OCI-LY1 (cell line): Measurements from ENCODE around the gene MYO5B.

ENCODE experiments used
- H2AFZ ChIP-seq: fragments of 200-600 bp; sonication (generic), shearing (Covaris generic); 2 replicates; pipeline ENCODE4 v1.6.0; 2014; ENCODE audit warnings: antibody characterized with exemption, mild to moderate bottlenecking, low read length
- H3F3A ChIP-seq: fragments of 200-600 bp; sonication (generic), shearing (Covaris generic); 2 replicates; pipeline ENCODE4 v1.6.0; 2014; ENCODE audit warnings: mild to moderate bottlenecking, antibody characterized with exemption, low read length, moderate library complexity; ENCODE audit not compliant: insufficient read depth
- H3K27ac ChIP-seq: fragments of 200-600 bp; sonication (generic); 2 replicates; pipeline ENCODE4 v1.5.1; 2014; ENCODE audit warnings: low read length, mixed run types, mild to moderate bottlenecking, low read depth; ENCODE audit not compliant: poor library complexity, severe bottlenecking
- H3K27me3 ChIP-seq: fragments of 200-600 bp; sonication (generic); 2 replicates; pipeline ENCODE4 v1.6.0; 2014; ENCODE audit warnings: antibody characterized with exemption, mild to moderate bottlenecking, low read length, moderate library complexity; ENCODE audit not compliant: insufficient read depth
- H3K36me3 ChIP-seq: fragments of 200-600 bp; sonication (generic); 2 replicates; pipeline ENCODE4 v1.6.1; 2014; ENCODE audit warnings: mild to moderate bottlenecking, antibody characterized with exemption, low read length, moderate library complexity, mixed read lengths; ENCODE audit not compliant: insufficient read depth
- H3K4me1 ChIP-seq: fragments of 200-600 bp; sonication (generic); 2 replicates; pipeline ENCODE4 v1.5.1; 2014; ENCODE audit warnings: mild to moderate bottlenecking, low read length, moderate library complexity; ENCODE audit not compliant: insufficient read depth, severe bottlenecking
- H3K4me2 ChIP-seq: fragments of 200-600 bp; sonication (generic), shearing (Covaris generic); 2 replicates; pipeline ENCODE4 v1.6.1; 2014; ENCODE audit warnings: low read length
- H3K4me3 ChIP-seq: fragments of 200-600 bp; sonication (generic); 2 replicates; pipeline ENCODE4 v1.5.1; 2014; ENCODE audit warnings: low read length, low read depth, mild to moderate bottlenecking, mixed read lengths; ENCODE audit not compliant: poor library complexity, severe bottlenecking
- H3K79me2 ChIP-seq: fragments of 200-600 bp; shearing (Covaris generic); 2 replicates; pipeline ENCODE4 v1.6.1; 2016; ENCODE audit warnings: mixed run types, low read length, mixed read lengths; ENCODE audit not compliant: insufficient read depth
- H3K9ac ChIP-seq: fragments of 200-600 bp; sonication (generic), shearing (Covaris generic); 2 replicates; pipeline ENCODE4 v1.6.1; 2014; ENCODE audit warnings: mild to moderate bottlenecking, low read length, mixed read lengths
- H3K9me2 ChIP-seq: fragments of 200-600 bp; sonication (generic), shearing (Covaris generic); 2 replicates; pipeline ENCODE4 v1.6.1; 2014; ENCODE audit warnings: low read depth, mild to moderate bottlenecking, low read length, mixed read lengths
- H3K9me3 ChIP-seq: fragments of 200-600 bp; shearing (Covaris generic); 2 replicates; pipeline ENCODE4 v1.6.1; 2014; ENCODE audit warnings: low read length, mixed read lengths
- H4K20me1 ChIP-seq: fragments of 200-600 bp; sonication (generic), shearing (Covaris generic); 2 replicates; pipeline ENCODE4 v1.6.0; 2016; ENCODE audit warnings: mild to moderate bottlenecking, low read length; ENCODE audit not compliant: insufficient read depth
- EZH2 ChIP-seq: fragments of 200-600 bp; sonication (generic), shearing (Covaris generic); IDR thresholded peaks from 2 replicates; pipeline ENCODE4 v1.8.0; 2017; ENCODE audit warnings: borderline replicate concordance, mixed run types, mild to moderate bottlenecking, antibody characterized with exemption, low read length, moderate library complexity, mixed read lengths
- TF ChIP-seq, protein P1 (sequence below): fragments of 200-600 bp; sonication (generic), shearing (Covaris generic); IDR thresholded peaks from 2 replicates; pipeline ENCODE4 v1.5.1; 2017; ENCODE audit warnings: mild to moderate bottlenecking, antibody characterized with exemption, low read length, moderate library complexity, mixed read lengths

Gene MYO5B

DNA sequence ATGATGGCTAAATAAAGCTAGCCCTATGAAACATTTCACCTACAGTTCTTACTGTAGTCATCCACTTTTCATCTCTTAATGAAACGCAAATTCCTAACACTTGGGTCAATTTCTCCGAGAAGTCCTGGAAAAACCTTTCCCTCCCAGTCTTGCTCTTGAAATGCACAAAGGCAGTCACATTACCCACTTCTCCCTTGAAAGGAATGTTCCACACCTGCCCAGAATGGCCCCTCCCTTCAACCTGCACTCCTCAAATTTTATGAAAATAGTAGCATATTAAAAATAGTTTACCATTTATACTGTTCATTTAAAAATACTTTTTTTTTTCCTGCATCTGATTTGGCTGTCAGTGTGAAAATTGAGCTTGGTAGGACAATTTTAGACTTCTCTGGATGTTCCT is 316.9 kb downstream of the MYO5B start:
- H3K79me2 ChIP-seq, result no peaks in the 10 kb centered on the region
- no peak for TF ChIP-seq EZH2
- TF ChIP-seq, protein P1, sequence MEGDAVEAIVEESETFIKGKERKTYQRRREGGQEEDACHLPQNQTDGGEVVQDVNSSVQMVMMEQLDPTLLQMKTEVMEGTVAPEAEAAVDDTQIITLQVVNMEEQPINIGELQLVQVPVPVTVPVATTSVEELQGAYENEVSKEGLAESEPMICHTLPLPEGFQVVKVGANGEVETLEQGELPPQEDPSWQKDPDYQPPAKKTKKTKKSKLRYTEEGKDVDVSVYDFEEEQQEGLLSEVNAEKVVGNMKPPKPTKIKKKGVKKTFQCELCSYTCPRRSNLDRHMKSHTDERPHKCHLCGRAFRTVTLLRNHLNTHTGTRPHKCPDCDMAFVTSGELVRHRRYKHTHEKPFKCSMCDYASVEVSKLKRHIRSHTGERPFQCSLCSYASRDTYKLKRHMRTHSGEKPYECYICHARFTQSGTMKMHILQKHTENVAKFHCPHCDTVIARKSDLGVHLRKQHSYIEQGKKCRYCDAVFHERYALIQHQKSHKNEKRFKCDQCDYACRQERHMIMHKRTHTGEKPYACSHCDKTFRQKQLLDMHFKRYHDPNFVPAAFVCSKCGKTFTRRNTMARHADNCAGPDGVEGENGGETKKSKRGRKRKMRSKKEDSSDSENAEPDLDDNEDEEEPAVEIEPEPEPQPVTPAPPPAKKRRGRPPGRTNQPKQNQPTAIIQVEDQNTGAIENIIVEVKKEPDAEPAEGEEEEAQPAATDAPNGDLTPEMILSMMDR, result no peak
- H3K4me3 ChIP-seq, result no peak overlapping the region
- no peaks in the 10 kb centered on the region for H3K27me3 ChIP-seq
- no peak overlapping the region for H3K27ac ChIP-seq
- no peaks in the 10 kb centered on the region for H3K36me3 ChIP-seq
- no peaks in the 10 kb centered on the region for H3K4me1 ChIP-seq
- H4K20me1 ChIP-seq, result no peaks in the 10 kb centered on the region
- H3F3A ChIP-seq, result no peaks in the 10 kb centered on the region
- no peak overlapping the region for H3K4me2 ChIP-seq
- H3K9me3 ChIP-seq, result no peaks in the 10 kb centered on the region
- no peaks in the 10 kb centered on the region for H3K9me2 ChIP-seq
- H3K9ac ChIP-seq, result no peak overlapping the region
- no peak overlapping the region for H2AFZ ChIP-seq

DNA sequence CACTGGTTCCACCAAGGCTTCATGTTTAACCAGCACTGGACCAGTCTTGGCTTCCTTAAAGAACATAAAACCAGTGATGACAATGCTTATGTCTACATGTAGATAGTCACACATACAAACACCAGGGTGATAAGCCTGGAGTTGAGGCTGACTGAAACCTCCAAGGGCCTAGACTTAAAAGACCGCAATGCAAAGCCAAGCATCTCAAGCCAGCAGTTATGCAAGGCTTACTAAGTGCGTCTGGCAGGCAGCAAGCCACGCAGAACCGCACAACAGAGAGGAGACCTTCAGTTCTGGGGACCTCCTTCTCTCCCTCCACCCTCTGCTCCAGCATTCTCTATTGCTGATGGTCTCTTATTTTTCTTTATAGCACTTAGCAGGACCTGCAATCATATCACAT is 318.4 kb downstream of the MYO5B start:
- Histone ChIP-seq H4K20me1 (no peaks in the 10 kb centered on the region), H3K27ac (no peak overlapping the region), H3K27me3 (no peaks in the 10 kb centered on the region), H3K9me2 (no peaks in the 10 kb centered on the region), H3F3A (no peaks in the 10 kb centered on the region), H3K36me3 (no peaks in the 10 kb centered on the region), H3K4me3 (no peak overlapping the region), H3K9ac (no peak overlapping the region), H2AFZ (no peak overlapping the region), H3K4me1 (no peaks in the 10 kb centered on the region), H3K79me2 (no peaks in the 10 kb centered on the region), H3K9me3 (no peaks in the 10 kb centered on the region), H3K4me2 (no peak overlapping the region)
- TF ChIP-seq, protein P1, result no peak
- TF ChIP-seq EZH2, result no peak

DNA sequence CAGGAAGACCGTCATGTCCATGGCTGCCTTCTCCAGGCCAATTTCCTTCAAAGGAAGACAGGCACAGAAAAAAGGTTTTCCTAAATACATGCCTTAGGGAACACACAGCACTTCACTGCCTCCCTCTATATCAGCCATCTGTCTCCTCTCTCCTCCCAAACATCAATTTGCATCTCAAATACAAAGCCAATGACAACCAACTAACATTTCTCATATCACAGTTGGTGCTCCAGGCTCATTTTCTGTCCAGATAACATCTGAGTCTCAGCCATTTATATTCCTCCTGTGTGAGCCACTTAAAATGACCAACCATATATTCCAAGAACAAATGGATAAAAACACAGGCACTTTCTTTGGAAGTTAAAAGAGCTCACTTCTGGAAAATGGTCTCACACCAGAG is 319.2 kb downstream of the MYO5B start:
- Histone ChIP-seq H3F3A (no peaks in the 10 kb centered on the region), H3K27me3 (no peaks in the 10 kb centered on the region), H3K79me2 (no peaks in the 10 kb centered on the region), H2AFZ (no peak overlapping the region), H3K9me2 (no peaks in the 10 kb centered on the region), H3K9ac (no peak overlapping the region), H3K4me2 (no peak overlapping the region), H3K27ac (no peak overlapping the region), H3K9me3 (no peaks in the 10 kb centered on the region), H4K20me1 (no peaks in the 10 kb centered on the region), H3K4me3 (no peak overlapping the region), H3K4me1 (no peaks in the 10 kb centered on the region), H3K36me3 (no peaks in the 10 kb centered on the region)
- TF ChIP-seq, protein P1, result no peak
- TF ChIP-seq EZH2, result no peak
